Measurements from ENCODE around the gene PRG2. TPM values are rescaled to one million over a fixed set of nuclear protein-coding genes. Genes with fewer than 3 reads are reported as not detected.

PRG2 gene
- total and polyA plus RNA-seq, 2 of the 13 experiments (the other 11 are each of a cell fraction or from before 2014, with no cell fraction given) = not detected

- TF ChIP-seq ZNF574 (CRISPR knock-in tag; IDR thresholded peaks at IDR 0.05) = no peak
These were observed 16.0 kb upstream of the PRG2 start (continued) for GRCh38 chr11:57406337-57406904.

- WGBS (ENCODE audit: low lambda C conversion rate) = 35% methylated on average over 4 of the region's 4 CpGs
- FAIRE-seq = no peak
- Histone ChIP-seq H3K4me1 (ENCODE audit: insufficient read depth, low read length) (peaks cover 9% of the 10 kb centered on the region), H3K9ac (ENCODE audit: insufficient read depth, low read depth, low read length) (no peak overlapping the region), H4K20me1 (ENCODE audit: insufficient read depth, low read length) (no peaks in the 10 kb centered on the region), H2AFZ (ENCODE audit: low read length) (no peak overlapping the region), H3K27ac (ENCODE audit: extremely low read length, insufficient read depth, low read length) (no peak overlapping the region), H3K4me3 (replicated peaks in 1 of 3; ENCODE audit: insufficient read depth in 1 of 3, low read depth in 2 of 3, low read length in 3 of 3) (no peak overlapping the region), H3K79me2 (ENCODE audit: insufficient read depth, low read length) (no peaks in the 10 kb centered on the region), H3K9me3 (ENCODE audit: low read length) (no peaks in the 10 kb centered on the region), H3K36me3 (replicated peaks in 1 of 2; ENCODE audit: control insufficient read depth in 1 of 2, insufficient read depth in 2 of 2, low read length in 2 of 2) (no peaks in the 10 kb centered on the region), H3K4me2 (ENCODE audit: low read depth, low read length) (no peak overlapping the region), H3K27me3 (ENCODE audit: control insufficient read depth in 1 of 2, insufficient read depth in 2 of 2, low read length in 2 of 2) (peaks cover 0 to 6% of the 10 kb centered on the region in 2 experiments; a peak in 2 of 5 replicates)
- ChIA-PET CTCF (ENCODE audit: low intra/inter-chr PET ratio, low total read pairs) (no interaction called here), POLR2A (no interaction called here)
- intact Hi-C loops (cut with micrococcal nuclease; ENCODE audit: unreplicated experiment) = no loop called here
- in situ Hi-C loops (cut with HindIII; ENCODE audit: extremely low pct_ligation_motif_present, low pct_unique_long_range_greater_than_20kb) = no loop called here
- DNase-seq (ENCODE audit: low spot score) = no peak
- BruUV-seq (replicated peaks) = no TSS peak
- no peak for ATAC-seq
- TF ChIP-seq HIC2 (CRISPR knock-in tag; IDR thresholded peaks at IDR 0.05; ENCODE audit: low read depth) (no peak), HES4 (CRISPR knock-in tag; IDR thresholded peaks at IDR 0.05; ENCODE audit: borderline replicate concordance) (no peak), ZNF83 (CRISPR knock-in tag; IDR thresholded peaks at IDR 0.05; ENCODE audit: borderline replicate concordance) (no peak), BCL6 (CRISPR knock-in tag; IDR thresholded peaks at IDR 0.05) (no peak), ZNF710 (CRISPR knock-in tag; IDR thresholded peaks at IDR 0.05; ENCODE audit: borderline replicate concordance) (no peak), ISX (CRISPR knock-in tag; conservative IDR thresholded peaks at IDR 0.05) (no peak), PAXIP1 (CRISPR knock-in tag; conservative IDR thresholded peaks at IDR 0.05) (no peak), ZBTB26 (CRISPR knock-in tag; IDR thresholded peaks at IDR 0.05; ENCODE audit: borderline replicate concordance) (no peak)
These were observed 14.9 kb upstream of the PRG2 start for GRCh38 chr11:57405271-57405860.
